ENCODE measurements around the gene FUCA1.
A peak's percentile ranks its signal among the peaks of the same experiment; 100 is the strongest.

FUCA1 gene

DNA sequence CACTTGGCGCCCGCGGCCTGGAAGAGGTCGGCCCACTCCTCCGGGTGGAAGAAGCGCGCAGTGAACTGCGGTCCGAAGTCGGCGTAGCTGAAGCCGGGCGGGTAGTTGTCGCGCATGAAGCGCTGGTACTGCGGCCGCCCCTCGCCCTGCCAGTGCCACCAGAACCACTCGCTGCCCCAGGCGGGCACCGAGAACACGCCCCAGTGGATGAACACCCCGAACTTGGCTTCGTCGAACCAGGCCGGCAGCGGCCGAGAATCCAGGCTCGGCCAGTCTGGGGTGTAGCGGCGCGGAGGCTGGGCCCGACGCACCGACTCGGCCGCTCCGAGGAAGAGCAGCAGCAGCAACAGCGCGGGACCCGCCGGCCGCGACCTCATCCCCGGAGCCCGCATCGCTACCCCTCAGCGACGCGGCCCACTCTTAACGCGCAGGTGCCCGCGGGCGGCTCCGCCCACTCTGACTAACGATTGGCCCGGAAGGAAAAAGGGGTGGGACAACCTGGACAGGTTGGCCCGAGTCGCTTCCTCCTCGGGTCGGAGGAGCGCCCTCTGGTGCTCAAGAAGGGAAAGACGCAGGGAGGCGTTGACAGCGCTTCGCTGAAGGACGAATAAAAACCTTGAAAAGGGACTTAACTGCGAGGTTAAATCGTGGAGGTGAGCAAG lies at the start of gene FUCA1:
Gene FUCA1 (minus strand): TSS at position 396 of the 662 bp plus-strand sequence. CDS start 4 bp downstream, at position 392.
- H3K9ac ChIP-seq (ENCODE audit: low read depth in 1 of 2, low read length in 2 of 2), result peak within 1 kb of the TSS; percentile 68 to 73
- H3K4me1 ChIP-seq (ENCODE audit: control insufficient read depth in 1 of 2, insufficient read depth in 2 of 2, low read length in 2 of 2), result peaks cover 23 to 26% of the 10 kb centered on the region in 2 donors
- H3K9me3 ChIP-seq (ENCODE audit: control insufficient read depth in 1 of 2, low read length in 2 of 2), result no peaks in the 10 kb centered on the region
- peak within 1 kb of the TSS; percentile 83 to 87 for H3K4me3 ChIP-seq (ENCODE audit: low read depth in 1 of 2, low read length in 2 of 2)
- H3K27me3 ChIP-seq (ENCODE audit: control insufficient read depth in 1 of 2, insufficient read depth in 2 of 2, low read length in 2 of 2), result no peaks in the 10 kb centered on the region
- H3K27ac ChIP-seq (ENCODE audit: low read depth, low read length), result peak within 1 kb of the TSS; percentile 50
- H3K36me3 ChIP-seq (ENCODE audit: control insufficient read depth in 1 of 2, insufficient read depth in 2 of 2, low read length in 2 of 2), result peaks cover 2 to 12% of the 10 kb centered on the region in 2 donors

DNA sequence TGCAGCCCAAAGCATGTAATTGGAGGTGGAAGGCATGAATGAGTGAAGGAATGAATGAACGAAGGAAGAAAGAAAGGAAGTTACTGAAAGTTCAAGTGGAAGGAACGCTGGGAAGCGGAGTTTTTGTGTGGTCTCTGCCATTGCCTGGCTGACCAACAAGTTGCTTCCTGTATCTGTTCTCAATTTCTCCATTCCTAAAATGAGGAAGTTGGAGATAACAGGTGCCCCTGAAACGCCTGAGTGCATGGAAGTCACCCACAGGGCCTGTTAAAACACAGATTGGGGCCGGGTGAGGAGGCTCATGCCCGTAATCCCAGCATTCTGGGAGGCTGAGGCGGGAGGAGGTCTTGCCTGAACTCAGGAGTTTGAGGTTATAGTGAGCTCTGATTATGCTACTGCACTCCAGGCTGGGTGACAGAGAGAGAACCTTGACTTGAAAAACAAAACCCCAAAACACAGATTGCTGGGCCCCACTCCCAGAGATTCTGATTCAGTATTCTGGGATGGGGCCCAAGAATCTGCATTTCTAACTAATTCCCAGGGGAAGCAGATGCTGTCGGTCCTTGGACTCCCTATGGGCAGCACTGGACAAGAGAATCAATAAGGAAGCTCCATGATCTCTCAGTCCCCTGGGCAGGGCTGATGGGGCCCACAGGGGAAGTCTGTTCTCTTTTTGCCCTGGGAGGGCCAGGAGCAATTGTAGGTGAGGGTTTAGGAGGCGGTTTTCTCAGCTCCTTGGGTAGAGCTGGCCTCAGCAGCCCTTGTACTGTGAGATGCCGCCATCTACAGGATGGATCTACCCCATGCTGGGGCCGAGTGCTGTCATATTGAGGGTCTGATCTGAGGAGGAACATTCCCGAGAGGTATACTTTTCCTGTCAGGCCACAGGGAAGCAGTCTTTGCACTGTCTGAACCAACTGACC lies 48.4 kb upstream of the FUCA1 start:
- no peak overlapping the region for H3K9ac ChIP-seq (ENCODE audit: low read depth in 1 of 2, low read length in 2 of 2)
- H3K27ac ChIP-seq (ENCODE audit: low read depth, low read length), result no peak overlapping the region
- no peaks in the 10 kb centered on the region for H3K9me3 ChIP-seq (ENCODE audit: control insufficient read depth in 1 of 2, low read length in 2 of 2)
- no peaks in the 10 kb centered on the region for H3K27me3 ChIP-seq (ENCODE audit: control insufficient read depth in 1 of 2, insufficient read depth in 2 of 2, low read length in 2 of 2)
- peaks cover 22 to 32% of the 10 kb centered on the region in 2 donors for H3K4me1 ChIP-seq (ENCODE audit: control insufficient read depth in 1 of 2, insufficient read depth in 2 of 2, low read length in 2 of 2)
- no peaks in the 10 kb centered on the region for H3K36me3 ChIP-seq (ENCODE audit: control insufficient read depth in 1 of 2, insufficient read depth in 2 of 2, low read length in 2 of 2)
- no peak overlapping the region for H3K4me3 ChIP-seq (ENCODE audit: low read depth in 1 of 2, low read length in 2 of 2)

- no peak overlapping the region for H3K27ac ChIP-seq (ENCODE audit: low read depth, low read length)
- H3K36me3 ChIP-seq (ENCODE audit: control insufficient read depth in 1 of 2, insufficient read depth in 2 of 2, low read length in 2 of 2), result no peaks in the 10 kb centered on the region
- no peaks in the 10 kb centered on the region for H3K27me3 ChIP-seq (ENCODE audit: control insufficient read depth in 1 of 2, insufficient read depth in 2 of 2, low read length in 2 of 2)
- no peak overlapping the region for H3K4me3 ChIP-seq (ENCODE audit: low read depth in 1 of 2, low read length in 2 of 2)
- peaks cover 26 to 30% of the 10 kb centered on the region in 2 donors for H3K4me1 ChIP-seq (ENCODE audit: control insufficient read depth in 1 of 2, insufficient read depth in 2 of 2, low read length in 2 of 2)
- H3K9ac ChIP-seq (ENCODE audit: low read depth in 1 of 2, low read length in 2 of 2), result no peak overlapping the region
- H3K9me3 ChIP-seq (ENCODE audit: control insufficient read depth in 1 of 2, low read length in 2 of 2), result no peaks in the 10 kb centered on the region
These were observed 47.4 kb upstream of the FUCA1 start for GRCh38 chr1:23915466-23915865.

DNA sequence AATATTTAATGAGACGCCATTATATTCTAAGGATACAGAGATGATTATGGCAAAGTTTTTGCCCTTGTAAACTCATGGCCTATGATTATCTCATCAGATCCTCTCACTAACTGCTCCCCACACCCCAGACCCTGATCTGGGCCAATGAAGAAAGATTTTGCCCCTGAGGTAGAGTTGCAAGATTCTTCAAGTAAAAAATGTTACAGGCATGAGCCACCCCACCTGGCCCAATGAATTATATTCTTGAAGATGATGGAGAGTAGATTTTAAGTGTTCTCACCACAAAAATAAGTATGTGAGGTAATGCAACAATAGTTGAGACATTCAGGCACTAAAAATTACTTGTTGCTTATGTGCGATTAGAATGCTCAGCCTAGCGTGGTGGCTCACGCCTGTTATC lies 46.8 kb upstream of the FUCA1 start:
- H3K4me1 ChIP-seq (ENCODE audit: control insufficient read depth in 1 of 2, insufficient read depth in 2 of 2, low read length in 2 of 2), result peaks cover 20 to 26% of the 10 kb centered on the region in 2 donors
- H3K9ac ChIP-seq (ENCODE audit: low read depth in 1 of 2, low read length in 2 of 2), result no peak overlapping the region
- H3K27me3 ChIP-seq (ENCODE audit: control insufficient read depth in 1 of 2, insufficient read depth in 2 of 2, low read length in 2 of 2), result no peaks in the 10 kb centered on the region
- no peak overlapping the region for H3K4me3 ChIP-seq (ENCODE audit: low read depth in 1 of 2, low read length in 2 of 2)
- H3K9me3 ChIP-seq (ENCODE audit: control insufficient read depth in 1 of 2, low read length in 2 of 2), result no peaks in the 10 kb centered on the region
- H3K27ac ChIP-seq (ENCODE audit: low read depth, low read length), result no peak overlapping the region
- H3K36me3 ChIP-seq (ENCODE audit: control insufficient read depth in 1 of 2, insufficient read depth in 2 of 2, low read length in 2 of 2), result no peaks in the 10 kb centered on the region

GRCh38 chr1:23913212-23913880 lies 45.3 kb upstream of the FUCA1 start, which contains the start of gene CNR2:
Gene CNR2 (minus strand): TSS chr1:23913362. CDS start chr1:23875617, 37,745 bp downstream.
- H3K4me1 ChIP-seq (ENCODE audit: control insufficient read depth in 1 of 2, insufficient read depth in 2 of 2, low read length in 2 of 2), result peaks cover 20 to 34% of the 10 kb centered on the region in 2 donors
- no peaks in the 10 kb centered on the region for H3K36me3 ChIP-seq (ENCODE audit: control insufficient read depth in 1 of 2, insufficient read depth in 2 of 2, low read length in 2 of 2)
- H3K27ac ChIP-seq (ENCODE audit: low read depth, low read length), result no peak within 1 kb of the TSS
- no peak within 1 kb of the TSS for H3K9ac ChIP-seq (ENCODE audit: low read depth in 1 of 2, low read length in 2 of 2)
- no peak within 1 kb of the TSS for H3K4me3 ChIP-seq (ENCODE audit: low read depth in 1 of 2, low read length in 2 of 2)
- peaks cover 0 to 2% of the 10 kb centered on the region in 2 donors for H3K27me3 ChIP-seq (ENCODE audit: control insufficient read depth in 1 of 2, insufficient read depth in 2 of 2, low read length in 2 of 2)
- no peaks in the 10 kb centered on the region for H3K9me3 ChIP-seq (ENCODE audit: control insufficient read depth in 1 of 2, low read length in 2 of 2)

DNA sequence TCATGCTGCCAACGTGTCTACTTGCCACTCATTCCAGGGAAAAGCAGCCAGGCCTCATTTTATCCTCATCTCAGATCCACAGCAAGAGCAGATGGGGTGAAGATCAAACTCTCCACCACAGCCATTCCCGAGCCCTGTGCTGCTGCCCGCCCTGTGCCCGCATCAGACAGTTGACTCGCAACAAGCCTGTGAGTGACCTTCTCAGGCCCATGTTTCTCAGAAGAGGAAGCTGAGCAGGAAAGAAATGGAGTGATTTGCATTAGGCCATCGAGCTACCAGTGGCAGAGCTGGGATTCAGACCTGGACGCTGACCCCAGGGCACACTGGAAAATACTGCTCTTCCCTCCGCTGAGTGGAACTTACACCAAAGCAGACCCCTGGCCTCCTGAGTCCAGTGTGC lies 43.8 kb upstream of the FUCA1 start:
- Histone ChIP-seq H3K36me3 (ENCODE audit: control insufficient read depth in 1 of 2, insufficient read depth in 2 of 2, low read length in 2 of 2) (no peaks in the 10 kb centered on the region), H3K4me1 (ENCODE audit: control insufficient read depth in 1 of 2, insufficient read depth in 2 of 2, low read length in 2 of 2) (peaks cover 20 to 33% of the 10 kb centered on the region in 2 donors), H3K9ac (ENCODE audit: low read depth in 1 of 2, low read length in 2 of 2) (no peak overlapping the region), H3K27ac (ENCODE audit: low read depth, low read length) (no peak overlapping the region), H3K27me3 (ENCODE audit: control insufficient read depth in 1 of 2, insufficient read depth in 2 of 2, low read length in 2 of 2) (peaks cover 0 to 2% of the 10 kb centered on the region in 2 donors), H3K9me3 (ENCODE audit: control insufficient read depth in 1 of 2, low read length in 2 of 2) (no peaks in the 10 kb centered on the region), H3K4me3 (ENCODE audit: low read depth in 1 of 2, low read length in 2 of 2) (no peak overlapping the region)

DNA sequence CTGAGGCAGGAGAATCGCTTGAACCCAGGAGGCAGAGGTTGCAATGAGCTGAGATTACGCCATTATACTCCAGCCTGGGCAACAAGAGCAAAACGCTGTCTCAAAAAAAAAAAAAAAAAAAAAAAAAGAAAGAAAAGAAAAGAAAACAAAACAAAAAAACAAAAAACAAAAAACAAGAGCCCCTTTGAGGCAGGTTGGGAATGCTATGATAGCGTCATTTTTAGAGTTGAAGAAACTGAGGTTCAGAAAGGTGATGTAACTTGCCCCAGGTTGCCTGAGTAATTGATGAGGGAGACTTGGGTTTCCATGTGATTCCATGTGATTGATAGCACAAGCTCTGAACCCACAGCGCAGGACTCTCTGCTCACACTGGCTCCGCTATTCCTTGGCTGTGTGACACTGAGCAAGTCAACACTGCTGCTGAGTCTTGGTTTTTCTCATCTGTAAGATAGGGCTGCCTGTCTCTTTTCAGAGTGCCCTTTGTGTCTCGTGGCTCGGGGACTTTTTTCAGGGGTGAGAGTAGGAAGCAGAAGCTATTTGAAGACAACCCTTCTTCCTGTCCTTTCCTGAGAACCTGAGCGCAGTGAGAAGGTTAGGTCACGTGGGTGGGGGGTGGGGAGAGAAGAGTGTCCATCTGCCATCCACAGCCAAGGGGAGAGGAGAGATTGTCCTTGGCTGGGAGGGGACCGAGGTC lies 42.6 kb upstream of the FUCA1 start:
- H3K4me3 ChIP-seq (ENCODE audit: low read depth in 1 of 2, low read length in 2 of 2), result no peak overlapping the region
- H3K9ac ChIP-seq (ENCODE audit: low read depth in 1 of 2, low read length in 2 of 2), result no peak overlapping the region
- peaks cover 0 to 2% of the 10 kb centered on the region in 2 donors for H3K27me3 ChIP-seq (ENCODE audit: control insufficient read depth in 1 of 2, insufficient read depth in 2 of 2, low read length in 2 of 2)
- peaks cover 20 to 26% of the 10 kb centered on the region in 2 donors for H3K4me1 ChIP-seq (ENCODE audit: control insufficient read depth in 1 of 2, insufficient read depth in 2 of 2, low read length in 2 of 2)
- H3K9me3 ChIP-seq (ENCODE audit: control insufficient read depth in 1 of 2, low read length in 2 of 2), result no peaks in the 10 kb centered on the region
- H3K27ac ChIP-seq (ENCODE audit: low read depth, low read length), result no peak overlapping the region
- H3K36me3 ChIP-seq (ENCODE audit: control insufficient read depth in 1 of 2, insufficient read depth in 2 of 2, low read length in 2 of 2), result no peaks in the 10 kb centered on the region

GRCh38 chr1:23910144-23910543 lies 42.1 kb upstream of the FUCA1 start:
- peaks cover 20 to 26% of the 10 kb centered on the region in 2 donors for H3K4me1 ChIP-seq (ENCODE audit: control insufficient read depth in 1 of 2, insufficient read depth in 2 of 2, low read length in 2 of 2)
- peaks cover 2% of the 10 kb centered on the region in 2 donors for H3K27me3 ChIP-seq (ENCODE audit: control insufficient read depth in 1 of 2, insufficient read depth in 2 of 2, low read length in 2 of 2)
- no peak overlapping the region for H3K9ac ChIP-seq (ENCODE audit: low read depth in 1 of 2, low read length in 2 of 2)
- H3K4me3 ChIP-seq (ENCODE audit: low read depth in 1 of 2, low read length in 2 of 2), result no peak overlapping the region
- no peaks in the 10 kb centered on the region for H3K9me3 ChIP-seq (ENCODE audit: control insufficient read depth in 1 of 2, low read length in 2 of 2)
- no peak overlapping the region for H3K27ac ChIP-seq (ENCODE audit: low read depth, low read length)
- H3K36me3 ChIP-seq (ENCODE audit: control insufficient read depth in 1 of 2, insufficient read depth in 2 of 2, low read length in 2 of 2), result no peaks in the 10 kb centered on the region

DNA sequence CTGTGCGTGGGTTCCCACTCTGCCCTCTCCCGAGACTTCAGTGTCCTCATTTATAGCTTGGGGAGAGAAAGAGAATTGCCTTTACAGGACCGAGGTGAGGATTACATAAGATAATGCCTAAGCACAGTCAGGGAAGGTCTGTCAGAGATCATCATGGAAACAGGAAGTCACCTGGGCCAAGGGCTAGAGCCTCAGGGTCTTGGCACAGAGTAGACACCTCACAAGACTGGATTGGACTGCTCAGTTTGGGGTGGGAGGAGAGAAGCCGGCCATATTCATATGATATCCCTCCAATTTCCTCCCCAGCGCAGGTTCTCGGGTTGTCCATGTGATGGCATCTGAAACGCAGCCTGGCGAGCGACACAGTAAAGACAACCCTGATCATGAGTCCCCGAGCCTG lies 41.3 kb upstream of the FUCA1 start:
- no peaks in the 10 kb centered on the region for H3K36me3 ChIP-seq (ENCODE audit: control insufficient read depth in 1 of 2, insufficient read depth in 2 of 2, low read length in 2 of 2)
- no peak overlapping the region for H3K27ac ChIP-seq (ENCODE audit: low read depth, low read length)
- H3K9me3 ChIP-seq (ENCODE audit: control insufficient read depth in 1 of 2, low read length in 2 of 2), result no peaks in the 10 kb centered on the region
- H3K9ac ChIP-seq (ENCODE audit: low read depth in 1 of 2, low read length in 2 of 2), result no peak overlapping the region
- H3K27me3 ChIP-seq (ENCODE audit: control insufficient read depth in 1 of 2, insufficient read depth in 2 of 2, low read length in 2 of 2), result peaks cover 2 to 5% of the 10 kb centered on the region in 2 donors
- H3K4me1 ChIP-seq (ENCODE audit: control insufficient read depth in 1 of 2, insufficient read depth in 2 of 2, low read length in 2 of 2), result peaks cover 20 to 26% of the 10 kb centered on the region in 2 donors
- peak overlapping the region in 1 of 2 donors; percentile 30 for H3K4me3 ChIP-seq (ENCODE audit: low read depth in 1 of 2, low read length in 2 of 2)
